ENCODE results near the gene TECPR1. TPM values are rescaled to one million over a fixed set of nuclear protein-coding genes. Genes with fewer than 3 reads are reported as not detected.

Gene TECPR1
- total RNA-seq, 8 experiments from 2014 or later: 7.0 to 23.4 (median 16.2) TPM

GRCh38 chr7:98238076-98238475, 14.0 kb downstream of the TECPR1 start:
- Histone ChIP-seq H3K27ac (no peak overlapping the region), H3K4me3 (no peak overlapping the region), H3K4me1 (replicated peaks in 1 of 2) (no peaks in the 10 kb centered on the region)
- no peak for ATAC-seq (replicated peaks in 6 of 8)
- in situ Hi-C loops (cut with MboI; ENCODE audit: low pct_unique_long_range_greater_than_20kb in 2 of 9, low sequenced_read_pairs in 9 of 9, unreplicated experiment in 9 of 9): no loop called here
- WGBS, 10 experiments: 100% methylated on average over 1 to 2 of the region's 4 CpGs; no CpG with 5 or more reads in 8 of the 10 experiments

GRCh38 chr7:98236355-98237185, 15.5 kb downstream of the TECPR1 start:
- in situ Hi-C loops (cut with MboI; ENCODE audit: low pct_unique_long_range_greater_than_20kb in 2 of 9, low sequenced_read_pairs in 9 of 9, unreplicated experiment in 9 of 9): no loop called here
- no peak for ATAC-seq (replicated peaks in 6 of 8)
- no peaks in the 10 kb centered on the region for H3K4me1 ChIP-seq (replicated peaks in 1 of 2)
- no peak overlapping the region for H3K4me3 ChIP-seq
- 87 to 100% (median 94%) methylated on average over 2 to 15 of the region's 25 CpGs; no CpG with 5 or more reads in 5 of the 10 experiments for WGBS, 10 experiments
- H3K27ac ChIP-seq: no peak overlapping the region

GRCh38 chr7:98235901-98236300, 16.1 kb downstream of the TECPR1 start:
- peak in 1 of 8 experiments; percentile 24 for ATAC-seq (replicated peaks in 6 of 8)
- in situ Hi-C loops (cut with MboI; ENCODE audit: low pct_unique_long_range_greater_than_20kb in 2 of 9, low sequenced_read_pairs in 9 of 9, unreplicated experiment in 9 of 9): no loop called here
- Histone ChIP-seq H3K27ac (no peak overlapping the region), H3K4me3 (no peak overlapping the region), H3K4me1 (replicated peaks in 1 of 2) (no peaks in the 10 kb centered on the region)
- WGBS, 10 experiments: 60 to 100% (median 86%) methylated on average over 1 to 5 of the region's 11 CpGs; no CpG with 5 or more reads in 5 of the 10 experiments

GRCh38 chr7:98234429-98235147, 17.4 kb downstream of the TECPR1 start:
- in situ Hi-C loops (cut with MboI; ENCODE audit: low pct_unique_long_range_greater_than_20kb in 2 of 9, low sequenced_read_pairs in 9 of 9, unreplicated experiment in 9 of 9): no loop called here
- Histone ChIP-seq H3K4me3 (no peak overlapping the region), H3K4me1 (replicated peaks in 1 of 2) (no peaks in the 10 kb centered on the region), H3K27ac (no peak overlapping the region)
- 28 to 100% (median 96%) methylated on average over 2 to 10 of the region's 10 CpGs for WGBS, 10 experiments
- no peak for ATAC-seq (replicated peaks in 6 of 8)

GRCh38 chr7:98233219-98234070, 18.6 kb downstream of the TECPR1 start:
- no peak overlapping the region for H3K4me3 ChIP-seq
- in situ Hi-C loops (cut with MboI; ENCODE audit: low pct_unique_long_range_greater_than_20kb in 2 of 9, low sequenced_read_pairs in 9 of 9, unreplicated experiment in 9 of 9): no loop called here
- no peak overlapping the region for H3K27ac ChIP-seq
- H3K4me1 ChIP-seq (replicated peaks in 1 of 2): no peaks in the 10 kb centered on the region
- 86 to 100% (median 92%) methylated on average over 4 to 12 of the region's 32 CpGs; no CpG with 5 or more reads in 7 of the 10 experiments for WGBS, 10 experiments
- ATAC-seq (replicated peaks in 6 of 8): peak in 2 of 8 experiments; percentile 10 to 14

- WGBS, 10 experiments: 60 to 92% (median 82%) methylated on average over 1 to 7 of the region's 16 CpGs; no CpG with 5 or more reads in 4 of the 10 experiments
- no peaks in the 10 kb centered on the region for H3K4me1 ChIP-seq (replicated peaks in 1 of 2)
- no peak overlapping the region for H3K27ac ChIP-seq
- no peak overlapping the region for H3K4me3 ChIP-seq
- peak in 1 of 8 experiments; percentile 4 for ATAC-seq (replicated peaks in 6 of 8)
- in situ Hi-C loops (cut with MboI; ENCODE audit: low pct_unique_long_range_greater_than_20kb in 2 of 9, low sequenced_read_pairs in 9 of 9, unreplicated experiment in 9 of 9): no loop called here
These were observed 19.2 kb downstream of the TECPR1 start for GRCh38 chr7:98232799-98233198.

GRCh38 chr7:98232263-98232585, 19.8 kb downstream of the TECPR1 start:
- no peaks in the 10 kb centered on the region for H3K4me1 ChIP-seq (replicated peaks in 1 of 2)
- 100% methylated on average over 2 of the region's 8 CpGs; no CpG with 5 or more reads in 9 of the 10 experiments for WGBS, 10 experiments
- H3K27ac ChIP-seq: no peak overlapping the region
- ATAC-seq (replicated peaks in 6 of 8): no peak
- no peak overlapping the region for H3K4me3 ChIP-seq
- in situ Hi-C loops (cut with MboI; ENCODE audit: low pct_unique_long_range_greater_than_20kb in 2 of 9, low sequenced_read_pairs in 9 of 9, unreplicated experiment in 9 of 9): no loop called here

GRCh38 chr7:98231493-98232262, 20.4 kb downstream of the TECPR1 start:
- in situ Hi-C loops (cut with MboI; ENCODE audit: low pct_unique_long_range_greater_than_20kb in 2 of 9, low sequenced_read_pairs in 9 of 9, unreplicated experiment in 9 of 9): no loop called here
- H3K4me3 ChIP-seq: no peak overlapping the region
- H3K4me1 ChIP-seq (replicated peaks in 1 of 2): no peaks in the 10 kb centered on the region
- 90 to 93% methylated on average over 3 to 5 of the region's 25 CpGs; no CpG with 5 or more reads in 8 of the 10 experiments for WGBS, 10 experiments
- H3K27ac ChIP-seq: no peak overlapping the region
- ATAC-seq (replicated peaks in 6 of 8): no peak

GRCh38 chr7:98230746-98231471, 21.1 kb downstream of the TECPR1 start:
- 90% methylated on average over 2 of the region's 30 CpGs; no CpG with 5 or more reads in 9 of the 10 experiments for WGBS, 10 experiments
- in situ Hi-C loops (cut with MboI; ENCODE audit: low pct_unique_long_range_greater_than_20kb in 2 of 9, low sequenced_read_pairs in 9 of 9, unreplicated experiment in 9 of 9): no loop called here
- Histone ChIP-seq H3K4me3 (no peak overlapping the region), H3K4me1 (replicated peaks in 1 of 2) (no peaks in the 10 kb centered on the region), H3K27ac (no peak overlapping the region)
- no peak for ATAC-seq (replicated peaks in 6 of 8)

GRCh38 chr7:98229991-98230745, 21.9 kb downstream of the TECPR1 start:
- ATAC-seq (replicated peaks in 6 of 8): no peak
- 85 to 100% (median 95%) methylated on average over 3 to 4 of the region's 17 CpGs; no CpG with 5 or more reads in 7 of the 10 experiments for WGBS, 10 experiments
- Histone ChIP-seq H3K4me1 (replicated peaks in 1 of 2) (no peaks in the 10 kb centered on the region), H3K27ac (no peak overlapping the region), H3K4me3 (no peak overlapping the region)
- in situ Hi-C loops (cut with MboI; ENCODE audit: low pct_unique_long_range_greater_than_20kb in 2 of 9, low sequenced_read_pairs in 9 of 9, unreplicated experiment in 9 of 9): no loop called here

- no peak overlapping the region for H3K27ac ChIP-seq
- ATAC-seq (replicated peaks in 6 of 8): no peak
- no peaks in the 10 kb centered on the region for H3K4me1 ChIP-seq (replicated peaks in 1 of 2)
- 74 to 95% methylated on average over 4 to 6 of the region's 11 CpGs; no CpG with 5 or more reads in 8 of the 10 experiments for WGBS, 10 experiments
- in situ Hi-C loops (cut with MboI; ENCODE audit: low pct_unique_long_range_greater_than_20kb in 2 of 9, low sequenced_read_pairs in 9 of 9, unreplicated experiment in 9 of 9): no loop called here
- H3K4me3 ChIP-seq: no peak overlapping the region
These were observed 22.6 kb downstream of the TECPR1 start for GRCh38 chr7:98229441-98229840.
